ENCODE measurements around the gene FYB2.

- TF ChIP-seq POLR2A (IDR thresholded peaks at IDR 0.05) (no peak), CTCF (IDR thresholded peaks at IDR 0.05) (no peak)
These were observed 61.1 kb downstream of the FYB2 start for GRCh38 chr1:56758135-56758534.
